RWPE2 (cell line): ENCODE data around the gene MT1A.

Experiments used
- ATAC-seq: fragments of 200-7000 bp; cut with Tn5 transposase; 3 replicates; pipeline ENCODE4 v1.9.1; 2021; ENCODE audit warnings: low read depth
- DNase-seq: peaks from one replicate; pipeline ENCODE4 v3.0.0-alpha.2; 2020; ENCODE audit warnings: low spot score
- H3K27ac ChIP-seq: fragments of 450-650 bp; 2 replicates; pipeline ENCODE4 v1.5.1; 2017; ENCODE audit warnings: mild to moderate bottlenecking; ENCODE audit not compliant: poor library complexity, severe bottlenecking
- H3K27me3 ChIP-seq: fragments of 250-450 bp; sonication (Bioruptor Pico); 2 replicates; pipeline ENCODE4 v1.5.1; 2021; ENCODE audit warnings: mild to moderate bottlenecking, moderate library complexity; ENCODE audit not compliant: insufficient read depth, poor library complexity, severe bottlenecking
- H3K36me3 ChIP-seq: fragments of 250-450 bp; sonication (Bioruptor Pico); 2 replicates; pipeline ENCODE4 v1.5.1; 2020; ENCODE audit warnings: low read depth, mild to moderate bottlenecking, moderate library complexity
- H3K4me1 ChIP-seq: fragments of 250-450 bp; sonication (Bioruptor Pico); 2 replicates; pipeline ENCODE4 v1.5.1; 2021; ENCODE audit warnings: mild to moderate bottlenecking, moderate library complexity; ENCODE audit not compliant: insufficient read depth, poor library complexity, severe bottlenecking
- H3K4me3 ChIP-seq: fragments of 250-450 bp; sonication (Bioruptor Pico); 2 replicates; pipeline ENCODE4 v1.5.1; 2021; ENCODE audit warnings: mild to moderate bottlenecking, moderate library complexity; ENCODE audit not compliant: severe bottlenecking
- H3K9me3 ChIP-seq: fragments of 250-450 bp; sonication (Bioruptor Pico); 2 replicates; pipeline ENCODE4 v1.5.1; 2021; ENCODE audit warnings: mild to moderate bottlenecking, moderate library complexity; ENCODE audit not compliant: severe bottlenecking
- TF ChIP-seq, protein P1 (sequence below): fragments of 450-650 bp; IDR thresholded peaks from one replicate; pipeline ENCODE4 v1.5.1; 2017; ENCODE audit warnings: mild to moderate bottlenecking, moderate library complexity; ENCODE audit not compliant: poor library complexity, severe bottlenecking

MT1A gene

GRCh38 chr16:56633535-56633934 is 4.9 kb upstream of the MT1A start:
- TF ChIP-seq, protein P1, sequence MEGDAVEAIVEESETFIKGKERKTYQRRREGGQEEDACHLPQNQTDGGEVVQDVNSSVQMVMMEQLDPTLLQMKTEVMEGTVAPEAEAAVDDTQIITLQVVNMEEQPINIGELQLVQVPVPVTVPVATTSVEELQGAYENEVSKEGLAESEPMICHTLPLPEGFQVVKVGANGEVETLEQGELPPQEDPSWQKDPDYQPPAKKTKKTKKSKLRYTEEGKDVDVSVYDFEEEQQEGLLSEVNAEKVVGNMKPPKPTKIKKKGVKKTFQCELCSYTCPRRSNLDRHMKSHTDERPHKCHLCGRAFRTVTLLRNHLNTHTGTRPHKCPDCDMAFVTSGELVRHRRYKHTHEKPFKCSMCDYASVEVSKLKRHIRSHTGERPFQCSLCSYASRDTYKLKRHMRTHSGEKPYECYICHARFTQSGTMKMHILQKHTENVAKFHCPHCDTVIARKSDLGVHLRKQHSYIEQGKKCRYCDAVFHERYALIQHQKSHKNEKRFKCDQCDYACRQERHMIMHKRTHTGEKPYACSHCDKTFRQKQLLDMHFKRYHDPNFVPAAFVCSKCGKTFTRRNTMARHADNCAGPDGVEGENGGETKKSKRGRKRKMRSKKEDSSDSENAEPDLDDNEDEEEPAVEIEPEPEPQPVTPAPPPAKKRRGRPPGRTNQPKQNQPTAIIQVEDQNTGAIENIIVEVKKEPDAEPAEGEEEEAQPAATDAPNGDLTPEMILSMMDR = no peak
- Histone ChIP-seq H3K9me3 (no peaks in the 10 kb centered on the region), H3K27ac (no peak overlapping the region), H3K4me1 (no peaks in the 10 kb centered on the region), H3K4me3 (no peak overlapping the region), H3K36me3 (no peaks in the 10 kb centered on the region), H3K27me3 (no peaks in the 10 kb centered on the region)
- ATAC-seq = no peak
- no peak for DNase-seq

DNA sequence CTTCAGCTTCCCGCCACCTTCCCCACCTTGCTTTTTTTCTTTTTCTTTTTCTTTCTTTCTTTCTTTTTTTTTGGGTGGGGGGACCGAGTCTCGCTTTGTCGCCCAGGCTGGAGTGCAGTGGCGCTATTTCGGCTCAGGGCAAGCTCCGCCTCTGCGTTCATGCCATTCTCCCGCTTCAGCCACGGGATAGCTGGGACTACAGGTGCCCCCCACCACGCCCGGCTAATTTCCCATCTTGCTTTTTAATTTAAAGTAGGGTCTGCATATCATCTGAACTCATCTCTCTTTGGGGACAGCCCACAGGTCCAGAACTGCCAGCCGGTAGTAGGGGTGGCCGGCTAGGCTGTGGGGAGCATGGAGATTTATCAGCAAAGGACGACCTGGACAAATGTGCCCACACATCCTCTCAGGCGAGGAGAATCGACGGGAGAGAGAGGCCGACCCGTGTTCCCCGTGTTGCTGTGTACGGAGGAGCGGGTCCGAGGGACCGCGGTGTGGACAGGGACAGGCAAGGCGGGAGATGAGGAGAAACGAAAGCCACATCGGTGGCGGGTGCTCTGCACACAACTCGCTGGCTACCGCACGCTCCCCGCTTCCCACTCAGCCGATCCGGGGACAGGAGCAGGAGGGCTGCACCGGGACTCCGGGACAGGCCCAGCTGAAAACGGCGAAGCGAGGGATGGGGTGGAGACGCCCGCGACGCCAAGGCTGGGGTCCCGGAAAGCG is 3.6 kb upstream of the MT1A start:
- ATAC-seq = no peak
- H3K36me3 ChIP-seq = no peaks in the 10 kb centered on the region
- H3K27ac ChIP-seq = no peak overlapping the region
- TF ChIP-seq, protein P1 = no peak
- H3K27me3 ChIP-seq = no peaks in the 10 kb centered on the region
- H3K4me3 ChIP-seq = no peak overlapping the region
- no peak for DNase-seq
- no peaks in the 10 kb centered on the region for H3K9me3 ChIP-seq
- no peaks in the 10 kb centered on the region for H3K4me1 ChIP-seq

GRCh38 chr16:56635441-56635967 is 3.0 kb upstream of the MT1A start:
- H3K27ac ChIP-seq = no peak overlapping the region
- no peak overlapping the region for H3K4me3 ChIP-seq
- no peaks in the 10 kb centered on the region for H3K27me3 ChIP-seq
- no peaks in the 10 kb centered on the region for H3K9me3 ChIP-seq
- DNase-seq (no peak), ATAC-seq (no peak)
- no peaks in the 10 kb centered on the region for H3K36me3 ChIP-seq
- TF ChIP-seq, protein P1 = no peak
- H3K4me1 ChIP-seq = no peaks in the 10 kb centered on the region

- no peak overlapping the region for H3K4me3 ChIP-seq
- H3K27ac ChIP-seq = no peak overlapping the region
- DNase-seq (no peak), ATAC-seq (0 out of 3 replicates have a peak, but pooled peaks have one; percentile 39)
- H3K9me3 ChIP-seq = no peaks in the 10 kb centered on the region
- no peaks in the 10 kb centered on the region for H3K27me3 ChIP-seq
- no peaks in the 10 kb centered on the region for H3K36me3 ChIP-seq
- H3K4me1 ChIP-seq = no peaks in the 10 kb centered on the region
- TF ChIP-seq, protein P1 = no peak
Observed at GRCh38 chr16:56636616-56637413, 1.7 kb upstream of the MT1A start.
